Glutamatergic neuron (in vitro differentiated cells): Measurements from ENCODE around the gene FBXW4. TPM values are rescaled to one million over a fixed set of nuclear protein-coding genes. Genes with fewer than 3 reads are reported as not detected.

Experiments used
- DNase-seq: peaks from one replicate; pipeline ENCODE4 v3.0.0; 2022
- H3K27ac Mint-ChIP-seq: one replicate; pipeline ENCODE4 v1.8.0; 2020; ENCODE audit warnings: mild to moderate bottlenecking, mixed read lengths, inconsistent platforms; ENCODE audit not compliant: unreplicated experiment
- H3K27me3 Mint-ChIP-seq: one replicate; pipeline ENCODE4 v1.8.0; 2020; ENCODE audit warnings: mild to moderate bottlenecking, moderate library complexity, mixed read lengths, inconsistent platforms; ENCODE audit not compliant: unreplicated experiment
- H3K36me3 Mint-ChIP-seq: one replicate; pipeline ENCODE4 v1.8.0; 2020; ENCODE audit warnings: mild to moderate bottlenecking, mixed read lengths, inconsistent platforms; ENCODE audit not compliant: unreplicated experiment
- H3K4me1 Mint-ChIP-seq: one replicate; pipeline ENCODE4 v1.8.0; 2020; ENCODE audit warnings: mild to moderate bottlenecking, low read depth, mixed read lengths, inconsistent platforms; ENCODE audit not compliant: unreplicated experiment
- H3K4me3 Mint-ChIP-seq: one replicate; pipeline ENCODE4 v1.8.0; 2020; ENCODE audit warnings: mild to moderate bottlenecking, mixed read lengths, inconsistent platforms; ENCODE audit not compliant: unreplicated experiment
- H3K9me3 Mint-ChIP-seq: one replicate; pipeline ENCODE4 v1.8.0; 2020; ENCODE audit warnings: mild to moderate bottlenecking, moderate library complexity, mixed read lengths, inconsistent platforms; ENCODE audit not compliant: unreplicated experiment
- total RNA-seq: library from RNA; stranded (reverse); fragmentation: NEBNext Ultra II Directional; extraction: Animal tissue kit (Norgen Biotek cat#: 25700); gene quantifications from one replicate; pipeline ENCODE4 v1.2.1, GENCODE V29; 2021; ENCODE audit not compliant: unreplicated experiment
- TF ChIP-seq, protein P1 (sequence below): fragments of 200-600 bp; sonication (generic); IDR thresholded peaks from one replicate; pipeline ENCODE4 v1.5.0; 2021; ENCODE audit not compliant: partially characterized antibody, unreplicated experiment

The FBXW4 gene
- total RNA-seq, 1 donor from 2014 or later: 25.8 TPM

DNA sequence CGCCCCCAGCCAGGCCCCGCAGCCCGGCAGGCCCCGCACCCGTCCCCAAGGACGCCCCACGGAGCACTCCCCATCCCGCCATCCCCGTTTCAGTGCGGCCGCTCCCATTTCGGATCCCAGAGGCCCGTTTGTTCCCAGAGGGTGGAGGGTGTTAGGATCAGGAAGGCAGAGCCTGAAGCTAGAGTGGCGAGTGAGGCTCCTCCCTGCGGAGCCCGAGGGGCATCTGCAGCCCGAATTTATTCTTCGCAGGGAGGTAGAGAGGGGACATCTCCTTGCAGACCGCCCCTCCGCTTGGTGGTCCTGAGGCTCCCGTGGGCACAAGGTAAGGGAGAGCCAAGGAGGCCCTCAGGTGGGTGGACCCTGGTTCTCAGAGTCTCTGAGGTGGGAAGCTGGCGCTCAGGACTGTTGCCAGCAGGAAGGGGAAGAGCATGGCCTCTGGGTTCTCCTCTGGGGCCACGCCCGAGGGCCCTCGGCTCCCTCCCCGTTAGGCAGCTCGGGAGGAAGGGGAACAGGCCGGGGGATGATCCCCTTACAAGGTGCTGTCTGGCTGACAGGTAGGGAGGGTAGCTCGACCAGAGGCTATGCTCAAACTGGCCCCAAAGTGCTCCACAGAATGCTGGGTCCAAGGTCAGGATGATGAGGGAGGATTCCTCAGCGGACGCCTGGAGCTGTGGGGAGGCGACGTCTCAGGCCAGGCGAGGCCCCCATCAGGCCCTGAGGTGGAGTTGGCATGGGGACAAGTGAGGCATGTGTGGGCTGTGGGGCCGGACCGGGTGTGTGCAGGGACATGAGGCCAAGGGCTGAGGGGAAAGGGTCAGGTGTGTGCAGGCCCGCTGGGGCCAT is 124.3 kb downstream of the FBXW4 start:
- H3K27ac Mint-ChIP-seq: no peak overlapping the region
- TF ChIP-seq, protein P1, sequence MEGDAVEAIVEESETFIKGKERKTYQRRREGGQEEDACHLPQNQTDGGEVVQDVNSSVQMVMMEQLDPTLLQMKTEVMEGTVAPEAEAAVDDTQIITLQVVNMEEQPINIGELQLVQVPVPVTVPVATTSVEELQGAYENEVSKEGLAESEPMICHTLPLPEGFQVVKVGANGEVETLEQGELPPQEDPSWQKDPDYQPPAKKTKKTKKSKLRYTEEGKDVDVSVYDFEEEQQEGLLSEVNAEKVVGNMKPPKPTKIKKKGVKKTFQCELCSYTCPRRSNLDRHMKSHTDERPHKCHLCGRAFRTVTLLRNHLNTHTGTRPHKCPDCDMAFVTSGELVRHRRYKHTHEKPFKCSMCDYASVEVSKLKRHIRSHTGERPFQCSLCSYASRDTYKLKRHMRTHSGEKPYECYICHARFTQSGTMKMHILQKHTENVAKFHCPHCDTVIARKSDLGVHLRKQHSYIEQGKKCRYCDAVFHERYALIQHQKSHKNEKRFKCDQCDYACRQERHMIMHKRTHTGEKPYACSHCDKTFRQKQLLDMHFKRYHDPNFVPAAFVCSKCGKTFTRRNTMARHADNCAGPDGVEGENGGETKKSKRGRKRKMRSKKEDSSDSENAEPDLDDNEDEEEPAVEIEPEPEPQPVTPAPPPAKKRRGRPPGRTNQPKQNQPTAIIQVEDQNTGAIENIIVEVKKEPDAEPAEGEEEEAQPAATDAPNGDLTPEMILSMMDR: peak; percentile 57
- peaks cover 3% of the 10 kb centered on the region for H3K36me3 Mint-ChIP-seq
- peaks cover 10% of the 10 kb centered on the region for H3K9me3 Mint-ChIP-seq
- H3K4me1 Mint-ChIP-seq: peaks cover 7% of the 10 kb centered on the region
- H3K27me3 Mint-ChIP-seq: peaks cover 16% of the 10 kb centered on the region
- no peak for DNase-seq
- peak overlapping the region; percentile 49 for H3K4me3 Mint-ChIP-seq

DNA sequence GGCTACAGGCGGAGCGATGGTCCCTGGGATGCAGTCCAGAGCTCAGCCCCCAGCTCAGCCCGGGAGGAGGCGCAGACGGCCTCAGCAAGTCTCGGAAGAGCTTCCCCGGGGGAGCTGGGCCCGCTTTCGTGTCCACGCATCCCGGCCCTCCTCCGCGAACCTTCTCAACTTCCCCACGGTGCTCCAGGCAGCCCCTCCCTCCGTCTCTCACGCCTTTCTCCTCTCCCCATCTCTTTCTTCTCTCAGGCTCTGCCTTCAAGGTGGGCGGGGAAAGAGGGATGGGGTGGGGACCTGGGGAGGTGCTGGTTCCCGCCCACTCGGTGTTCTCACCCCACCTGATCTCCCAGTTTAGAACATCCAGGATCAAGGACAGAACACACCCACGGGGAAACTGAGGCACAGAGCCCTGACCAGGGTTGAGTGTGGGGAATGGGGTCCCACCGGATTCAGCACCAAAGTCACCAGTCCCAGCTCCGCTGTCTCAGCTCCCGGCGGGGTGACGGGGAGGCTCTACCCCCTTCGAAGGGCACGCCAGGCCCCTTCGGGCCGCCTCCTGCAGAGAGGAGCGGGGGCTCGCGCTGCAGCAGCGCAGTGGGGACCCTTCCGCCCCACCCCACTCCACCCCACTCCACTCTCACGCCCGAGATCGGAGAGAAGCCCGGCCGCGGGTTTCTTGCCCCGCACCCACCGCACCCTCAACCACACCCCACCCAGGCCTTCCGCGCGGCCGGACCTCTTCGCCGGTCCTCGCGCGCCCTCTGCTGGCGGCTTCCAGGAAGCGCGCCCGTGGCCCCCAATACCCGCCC is 125.1 kb downstream of the FBXW4 start:
- Mint-ChIP-seq H3K36me3 (peaks cover 3% of the 10 kb centered on the region), H3K4me3 (peak overlapping the region; percentile 81), H3K4me1 (peaks cover 7% of the 10 kb centered on the region), H3K9me3 (peaks cover 10% of the 10 kb centered on the region), H3K27ac (no peak overlapping the region), H3K27me3 (peaks cover 16% of the 10 kb centered on the region)
- DNase-seq: peak; percentile 89
- TF ChIP-seq, protein P1: peak; percentile 98

DNA sequence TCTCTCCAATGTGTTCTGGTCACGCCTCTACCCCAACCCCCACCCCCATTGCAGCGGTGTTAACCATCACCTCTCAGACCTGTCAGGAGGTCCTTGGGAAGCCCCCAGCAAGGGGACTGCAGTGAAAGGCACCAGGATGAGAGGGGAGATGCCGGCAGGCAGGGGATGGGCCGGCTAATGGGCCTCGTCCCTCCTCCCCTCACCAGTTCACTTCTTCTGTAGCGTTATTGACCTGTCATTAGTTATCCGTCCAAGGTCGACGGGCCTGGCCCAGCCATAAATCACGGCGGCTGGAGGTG is 125.7 kb downstream of the FBXW4 start:
- peak overlapping the region; percentile 65 for H3K4me3 Mint-ChIP-seq
- H3K4me1 Mint-ChIP-seq: peaks cover 5% of the 10 kb centered on the region
- TF ChIP-seq, protein P1: no peak
- H3K36me3 Mint-ChIP-seq: peaks cover 3% of the 10 kb centered on the region
- peak; percentile 47 for DNase-seq
- H3K27ac Mint-ChIP-seq: no peak overlapping the region
- H3K27me3 Mint-ChIP-seq: peaks cover 16% of the 10 kb centered on the region
- peaks cover 10% of the 10 kb centered on the region for H3K9me3 Mint-ChIP-seq

DNA sequence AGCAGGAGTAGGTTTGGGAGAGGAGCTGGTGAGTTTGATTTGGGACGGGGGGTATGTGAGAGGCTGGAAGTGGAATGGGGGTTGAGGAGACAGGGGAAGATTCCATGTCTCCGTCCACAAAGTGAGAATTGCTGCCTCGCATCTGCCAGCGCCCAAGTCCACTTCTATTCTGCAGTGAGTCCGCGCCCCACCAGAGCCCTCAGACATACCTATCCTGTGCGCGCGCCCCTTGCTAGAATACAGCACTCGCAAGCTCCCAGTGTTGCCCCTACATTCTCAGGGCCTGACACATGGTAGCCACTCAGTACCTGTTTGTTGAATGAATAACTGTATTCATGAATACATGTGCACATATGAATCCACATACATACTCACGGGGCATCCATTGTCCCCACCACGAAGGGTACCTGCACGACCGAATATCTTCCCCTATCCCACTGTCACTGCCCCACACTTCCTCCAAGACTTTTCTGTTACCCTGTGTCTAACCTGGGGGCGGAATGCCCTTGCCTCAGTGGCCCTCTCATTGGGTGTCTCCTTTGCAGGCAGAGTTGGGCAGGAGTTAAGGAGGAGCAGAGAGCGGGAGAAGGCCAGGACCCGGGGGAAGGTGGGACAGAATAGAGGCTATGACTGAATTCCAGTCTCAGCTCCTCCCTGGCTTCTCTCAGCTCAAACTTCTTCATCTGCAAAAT is 126.8 kb downstream of the FBXW4 start:
- Mint-ChIP-seq H3K36me3 (peaks cover 3% of the 10 kb centered on the region), H3K27me3 (peaks cover 18% of the 10 kb centered on the region), H3K4me1 (peaks cover 5% of the 10 kb centered on the region), H3K4me3 (no peak overlapping the region), H3K27ac (no peak overlapping the region), H3K9me3 (peaks cover 12% of the 10 kb centered on the region)
- no peak for DNase-seq
- TF ChIP-seq, protein P1: no peak
